Stimulated activated CD8-positive, alpha-beta memory T cell treated with anti-CD3 and anti-CD28 coated beads, Interleukin-4, amount 100 ng/mL, for 1 hour (primary cell): ENCODE measurements around the gene INPP4A.
"Not testable (repeated sequence)": the region's sequence is repeated elsewhere in the genome, so short reads cannot be mapped to it uniquely, and the experiment has no call there.

ENCODE experiments used
- DNase-seq, 2 donors: peaks; one replicate each; pipeline ENCODE4 v3.0.0-alpha.2; 2020; ENCODE audit warnings: low read depth in 2 of 2, low spot score in 1 of 2

INPP4A gene

GRCh38 chr2:98435670-98436069 is 9.0 kb upstream of the INPP4A start:
- DNase-seq: not testable (repeated sequence)

- DNase-seq: no peak
Observed at GRCh38 chr2:98436734-98437133, 7.9 kb upstream of the INPP4A start.

GRCh38 chr2:98438190-98439133 is 6.2 kb upstream of the INPP4A start:
- no peak for DNase-seq

GRCh38 chr2:98441706-98442450 is 2.8 kb upstream of the INPP4A start:
- no peak for DNase-seq

DNA sequence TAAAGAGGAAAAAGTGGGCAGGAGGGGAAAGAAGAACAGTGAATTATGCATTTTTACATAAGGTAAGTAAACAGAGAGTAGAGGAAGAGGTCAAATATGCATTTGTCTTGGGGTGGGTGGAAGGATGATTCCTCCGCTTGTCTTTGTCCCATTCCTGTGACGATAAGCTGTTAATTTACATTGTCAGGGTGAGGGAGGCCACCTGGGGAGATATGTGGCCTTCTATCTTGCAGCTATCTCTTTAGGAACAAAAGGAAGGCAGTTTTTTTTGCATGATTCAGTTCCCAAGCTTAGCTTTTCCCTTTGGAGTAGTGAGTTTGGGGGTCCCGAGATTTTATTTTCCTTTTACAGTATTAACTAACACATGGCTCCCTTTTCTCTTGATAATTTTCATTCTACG is 2.2 kb upstream of the INPP4A start:
- DNase-seq: no peak

DNA sequence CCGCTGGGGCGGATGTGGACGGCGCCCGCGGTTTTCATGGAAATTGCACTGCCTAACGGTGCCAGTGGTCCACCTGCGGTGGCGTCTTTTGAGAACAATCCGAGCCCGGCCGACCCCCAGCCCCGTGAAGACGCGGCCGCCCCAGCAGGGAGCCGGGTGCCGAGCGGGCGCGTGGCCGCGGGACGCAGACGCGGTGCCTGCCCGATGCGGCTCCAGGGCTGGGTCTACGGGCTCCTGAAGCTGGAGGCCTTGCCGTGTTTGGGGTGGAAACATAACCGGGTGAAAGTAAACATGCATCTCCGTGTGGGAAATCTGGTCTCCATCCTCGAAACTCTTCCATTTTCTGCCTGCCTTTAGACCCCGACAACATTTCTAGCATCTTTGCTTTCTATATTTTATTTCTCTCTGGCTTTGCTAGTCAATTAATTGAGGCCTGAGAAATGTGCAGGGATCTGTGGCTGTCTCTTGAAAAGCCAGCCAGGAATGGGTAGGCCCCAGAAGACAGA is 572 bp downstream of the INPP4A start:
- DNase-seq: no peak

GRCh38 chr2:98445683-98446581 is 1.3 kb downstream of the INPP4A start:
- no peak for DNase-seq

DNA sequence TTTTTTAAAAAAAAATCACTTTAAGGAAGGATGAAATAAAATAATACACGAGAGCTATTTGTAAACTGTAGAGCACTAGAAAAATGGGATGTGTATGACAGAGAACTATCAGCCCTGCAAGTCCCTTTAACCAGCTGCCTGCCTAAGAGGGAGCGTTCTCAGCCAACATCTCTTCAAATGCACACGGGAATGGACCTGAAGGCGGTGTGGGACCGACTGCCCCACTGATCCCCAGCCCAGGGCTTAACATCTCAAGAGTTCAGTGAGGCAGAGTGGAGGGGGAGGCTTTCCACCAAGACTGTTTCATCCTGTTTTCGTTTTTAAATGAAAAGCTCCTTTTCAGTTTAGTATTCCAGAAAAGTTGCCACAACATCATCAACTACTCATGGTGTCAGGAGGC is 2.2 kb downstream of the INPP4A start:
- no peak for DNase-seq

DNA sequence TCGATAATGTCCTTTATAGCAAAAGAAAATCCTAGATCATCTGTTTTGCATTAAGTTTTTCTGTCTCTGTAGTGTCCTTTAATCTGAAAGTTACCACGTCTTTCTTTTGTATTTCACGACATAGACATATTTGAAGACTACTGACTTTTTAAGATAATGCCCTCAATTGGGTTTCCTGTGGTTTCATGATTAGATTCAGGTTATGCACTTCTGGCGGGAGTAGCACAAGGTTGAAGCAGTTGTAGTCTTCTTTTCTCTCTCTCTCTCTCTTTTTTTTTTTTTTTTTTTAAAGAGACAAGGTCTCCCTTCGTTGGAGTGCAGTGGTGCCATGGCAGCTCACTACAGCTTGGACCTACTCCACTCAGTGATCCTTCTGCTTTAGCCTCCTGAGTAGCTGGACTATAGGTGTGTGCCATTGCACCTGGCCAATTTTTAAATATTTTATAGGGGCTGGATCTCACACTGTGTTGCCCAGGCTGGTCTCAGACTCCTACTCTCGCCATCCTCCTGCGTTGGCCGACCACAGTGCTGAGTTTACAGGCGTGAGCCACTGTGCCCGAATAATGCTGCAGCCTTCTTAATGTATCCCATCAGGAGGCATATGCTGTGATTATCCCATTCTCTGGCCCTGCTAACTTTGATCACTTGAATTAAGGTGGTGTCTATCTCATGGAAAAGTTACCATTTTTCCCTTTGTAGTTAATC is 3.9 kb downstream of the INPP4A start:
- DNase-seq: no peak

DNA sequence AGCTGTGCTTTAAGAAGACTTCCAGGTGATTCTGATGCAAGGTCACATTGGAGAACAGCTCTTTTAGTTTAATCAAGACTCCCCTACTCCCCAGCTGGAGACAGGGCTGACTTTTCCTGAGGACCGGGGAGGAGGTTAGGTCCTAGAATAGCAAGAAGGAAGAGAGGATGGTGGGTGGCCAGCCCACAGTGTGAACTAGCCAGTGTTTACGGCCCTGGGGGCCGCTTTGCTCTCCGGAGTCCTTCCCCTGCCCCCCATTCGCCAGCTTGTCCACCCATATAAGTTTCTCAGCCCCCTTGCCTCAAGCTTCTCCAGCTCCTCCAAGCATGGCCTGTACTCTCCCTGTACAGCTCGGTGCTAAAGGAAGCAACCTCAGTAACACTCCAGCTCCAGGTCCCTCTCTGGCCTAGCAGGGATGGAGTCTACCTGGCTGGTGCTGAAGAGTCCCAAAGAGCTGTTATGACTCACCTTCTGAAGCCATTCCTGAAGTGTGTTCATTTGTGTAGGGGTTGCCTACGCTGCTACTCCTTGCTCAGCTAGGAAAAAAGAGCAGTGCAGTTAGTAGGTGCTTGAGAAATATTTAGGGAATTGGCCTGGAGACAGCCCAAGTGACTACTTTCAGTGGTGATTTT is 7.9 kb downstream of the INPP4A start:
- no peak for DNase-seq

DNA sequence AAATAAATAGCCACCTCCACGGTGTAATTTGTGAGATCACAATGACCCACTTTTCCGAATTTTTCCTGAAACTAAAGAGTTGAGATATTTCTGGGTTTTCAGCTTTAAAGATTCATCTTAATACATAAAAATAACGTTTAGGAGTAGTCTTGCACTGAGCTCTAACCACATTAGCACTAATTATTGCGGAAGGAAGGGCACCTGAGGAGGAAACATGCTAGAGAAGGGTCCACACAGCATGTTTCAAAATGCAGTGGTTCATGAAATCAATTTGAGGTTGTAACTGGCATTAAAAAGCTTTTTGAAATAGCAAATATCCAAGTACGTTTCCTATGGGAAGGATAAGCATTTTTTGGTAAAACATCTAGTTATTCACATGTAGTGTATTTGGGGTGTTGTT is 8.4 kb downstream of the INPP4A start:
- no peak for DNase-seq

GRCh38 chr2:98453531-98453930 is 8.9 kb downstream of the INPP4A start:
- no peak for DNase-seq

DNA sequence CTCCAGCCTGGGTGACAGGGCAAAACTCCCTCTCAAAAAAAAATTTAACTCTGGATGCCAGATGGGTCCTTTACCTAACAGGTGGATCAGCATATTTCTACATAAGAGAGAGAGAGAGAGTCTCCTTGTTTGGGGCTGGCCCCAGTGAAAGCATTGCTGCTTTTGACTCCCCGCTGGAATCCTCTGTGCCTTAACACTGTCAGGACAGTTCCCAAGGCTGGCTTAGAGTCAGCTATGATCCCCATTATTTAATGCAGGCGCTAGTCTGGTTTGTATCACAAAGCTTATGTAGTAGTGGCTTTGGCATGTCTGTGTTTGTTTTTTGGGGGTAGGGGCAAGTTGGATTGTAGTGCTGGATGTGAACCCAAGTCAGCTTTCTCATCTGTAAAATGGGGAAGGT is 9.4 kb downstream of the INPP4A start:
- DNase-seq: no peak

DNA sequence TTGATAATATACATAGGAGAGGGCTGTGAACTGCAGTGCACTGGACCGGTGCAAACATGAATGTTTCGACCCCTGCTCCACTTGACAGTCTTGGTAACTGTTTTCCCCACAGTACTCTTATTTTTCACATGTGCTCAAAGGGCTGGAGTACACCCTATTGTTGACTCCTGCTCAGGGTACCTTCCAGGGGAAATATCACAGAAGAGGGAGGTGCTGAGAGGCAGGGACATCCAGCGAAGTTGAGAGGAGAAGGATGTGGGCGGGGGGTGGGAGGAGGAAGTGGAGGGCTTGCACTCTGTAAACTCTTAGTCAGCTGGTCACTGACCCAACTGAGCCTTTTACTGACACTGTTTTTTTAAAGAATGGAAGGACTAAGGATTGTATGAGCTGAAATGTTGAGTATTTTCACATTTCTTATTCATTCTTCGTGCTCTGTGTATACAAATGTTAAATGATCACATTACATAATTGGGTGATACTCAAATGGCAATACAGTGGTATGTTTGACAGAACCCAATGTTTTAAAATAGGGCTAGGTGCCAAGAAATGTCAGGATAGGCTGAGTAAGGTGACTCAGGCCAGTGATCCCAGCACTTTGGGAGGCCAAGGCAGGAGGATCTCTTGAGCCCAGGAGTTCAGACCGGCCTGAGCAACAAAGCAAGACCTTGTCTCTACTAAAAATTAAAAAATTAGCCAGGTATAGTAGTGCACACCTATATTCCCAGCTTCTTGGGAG is 10.0 kb downstream of the INPP4A start:
- DNase-seq: no peak

GRCh38 chr2:98455494-98455976 is 10.9 kb downstream of the INPP4A start:
- no peak for DNase-seq

- no peak for DNase-seq
Observed at GRCh38 chr2:98457045-98457696, 12.5 kb downstream of the INPP4A start.

DNA sequence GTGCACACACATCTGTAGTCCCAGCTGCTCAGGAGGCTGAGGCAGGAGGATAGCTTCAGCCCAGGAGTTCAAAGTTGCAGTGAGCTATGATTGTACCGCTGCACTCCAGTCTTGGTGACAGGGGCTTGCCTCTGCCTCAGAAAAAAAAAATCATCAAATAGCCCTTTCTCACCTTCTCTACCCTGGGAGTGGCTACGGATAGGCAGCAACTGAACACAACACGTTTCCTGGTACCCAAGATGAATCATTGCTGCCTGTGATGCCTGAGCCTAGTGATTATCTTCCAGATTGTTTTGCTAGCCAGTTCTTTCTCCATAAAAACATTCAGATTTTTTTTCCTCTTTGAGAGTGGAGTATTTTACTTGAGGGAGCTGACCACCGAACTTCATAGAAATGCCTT is 13.5 kb downstream of the INPP4A start:
- no peak for DNase-seq

GRCh38 chr2:98458667-98459380 is 14.2 kb downstream of the INPP4A start:
- no peak for DNase-seq
